Activated CD4-positive, alpha-beta T cell treated with anti-CD3 and anti-CD28 coated beads, Interleukin-2, amount 50 U/mL, for 48 hours (primary cell): ENCODE results near the gene TFDP3.

Experiments
- DNase-seq, 2 experiments: peaks; one replicate each; pipeline ENCODE4 v3.0.0-alpha.2; 2020

TFDP3 gene, protein sequence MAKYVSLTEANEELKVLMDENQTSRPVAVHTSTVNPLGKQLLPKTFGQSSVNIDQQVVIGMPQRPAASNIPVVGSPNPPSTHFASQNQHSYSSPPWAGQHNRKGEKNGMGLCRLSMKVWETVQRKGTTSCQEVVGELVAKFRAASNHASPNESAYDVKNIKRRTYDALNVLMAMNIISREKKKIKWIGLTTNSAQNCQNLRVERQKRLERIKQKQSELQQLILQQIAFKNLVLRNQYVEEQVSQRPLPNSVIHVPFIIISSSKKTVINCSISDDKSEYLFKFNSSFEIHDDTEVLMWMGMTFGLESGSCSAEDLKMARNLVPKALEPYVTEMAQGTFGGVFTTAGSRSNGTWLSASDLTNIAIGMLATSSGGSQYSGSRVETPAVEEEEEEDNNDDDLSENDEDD

GRCh38 chrX:133218329-133218728 lies at the start of gene TFDP3:
TSS of gene TFDP3 (minus strand) at chrX:133218354. CDS start at chrX:133218259, 95 bp downstream.
- no peak for DNase-seq

GRCh38 chrX:133267621-133268020 lies 49.5 kb upstream of the TFDP3 start:
- no peak for DNase-seq

- no peak for DNase-seq
Measured at GRCh38 chrX:133265331-133265730, 47.2 kb upstream of the TFDP3 start.

GRCh38 chrX:133258481-133258880 lies 40.3 kb upstream of the TFDP3 start:
- no peak for DNase-seq

- DNase-seq = no peak
Measured at GRCh38 chrX:133254666-133255065, 36.5 kb upstream of the TFDP3 start.

DNA sequence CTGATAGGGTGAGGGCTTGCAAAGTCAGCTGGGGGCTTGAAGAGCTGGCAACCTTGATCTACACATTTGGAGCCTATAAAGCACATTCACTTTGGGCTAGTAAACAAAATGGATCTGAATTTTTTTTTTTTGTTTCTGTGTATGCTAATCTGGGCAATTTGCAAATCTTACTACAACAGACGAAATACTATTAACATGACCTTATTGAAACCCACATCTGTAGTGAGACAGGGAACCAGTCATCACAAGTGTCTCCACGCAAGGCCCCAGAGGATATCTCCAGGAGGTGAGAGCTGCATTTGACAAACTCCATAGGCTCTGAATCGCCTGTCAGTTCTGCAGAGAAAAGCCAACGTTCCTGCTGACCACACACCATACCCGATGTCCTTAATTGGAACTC lies 33.0 kb upstream of the TFDP3 start:
- DNase-seq = no peak

DNA sequence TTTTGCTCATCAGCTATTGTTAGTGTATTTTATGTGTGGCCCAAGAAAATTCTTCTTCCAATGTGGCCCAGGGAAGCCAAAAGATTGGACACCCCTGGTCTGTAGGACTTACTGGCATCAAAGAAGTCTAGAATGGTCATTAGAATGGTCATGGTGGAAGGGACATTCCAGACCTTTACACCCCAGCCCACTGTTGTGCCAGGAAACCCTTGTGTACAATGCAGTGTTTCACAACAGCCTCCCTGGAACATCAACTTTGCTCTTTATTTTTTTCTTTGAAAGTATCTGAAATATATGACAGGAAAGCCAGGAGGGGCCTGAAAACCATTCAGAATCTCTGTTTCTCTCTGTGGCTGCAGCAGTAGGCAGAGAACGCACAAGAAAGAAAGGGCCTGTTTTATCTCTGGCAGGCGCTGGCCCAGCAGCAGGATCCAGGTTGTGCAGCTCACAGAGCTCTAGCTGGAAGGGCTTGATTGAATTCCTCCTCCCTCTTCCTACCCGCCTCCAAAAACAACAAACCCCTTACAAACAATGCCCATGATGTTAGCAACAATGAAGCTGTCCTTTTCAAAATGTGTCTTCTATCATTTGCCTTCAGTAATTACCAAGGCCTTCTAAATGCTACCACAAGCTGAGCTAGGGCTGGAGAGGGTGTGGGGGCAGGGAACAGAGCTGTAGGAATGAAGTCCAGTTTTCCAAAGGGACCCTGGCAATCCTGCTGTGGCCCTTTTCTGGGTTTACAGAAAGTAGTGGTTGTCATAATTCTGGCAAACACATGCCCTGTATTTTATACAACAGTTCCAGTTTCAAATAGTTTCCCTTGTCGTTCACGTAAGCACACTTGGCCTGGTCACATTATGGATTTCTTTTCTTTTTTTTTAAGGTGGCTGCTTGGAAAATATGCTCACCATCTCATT lies 32.3 kb upstream of the TFDP3 start:
- DNase-seq = no peak

DNA sequence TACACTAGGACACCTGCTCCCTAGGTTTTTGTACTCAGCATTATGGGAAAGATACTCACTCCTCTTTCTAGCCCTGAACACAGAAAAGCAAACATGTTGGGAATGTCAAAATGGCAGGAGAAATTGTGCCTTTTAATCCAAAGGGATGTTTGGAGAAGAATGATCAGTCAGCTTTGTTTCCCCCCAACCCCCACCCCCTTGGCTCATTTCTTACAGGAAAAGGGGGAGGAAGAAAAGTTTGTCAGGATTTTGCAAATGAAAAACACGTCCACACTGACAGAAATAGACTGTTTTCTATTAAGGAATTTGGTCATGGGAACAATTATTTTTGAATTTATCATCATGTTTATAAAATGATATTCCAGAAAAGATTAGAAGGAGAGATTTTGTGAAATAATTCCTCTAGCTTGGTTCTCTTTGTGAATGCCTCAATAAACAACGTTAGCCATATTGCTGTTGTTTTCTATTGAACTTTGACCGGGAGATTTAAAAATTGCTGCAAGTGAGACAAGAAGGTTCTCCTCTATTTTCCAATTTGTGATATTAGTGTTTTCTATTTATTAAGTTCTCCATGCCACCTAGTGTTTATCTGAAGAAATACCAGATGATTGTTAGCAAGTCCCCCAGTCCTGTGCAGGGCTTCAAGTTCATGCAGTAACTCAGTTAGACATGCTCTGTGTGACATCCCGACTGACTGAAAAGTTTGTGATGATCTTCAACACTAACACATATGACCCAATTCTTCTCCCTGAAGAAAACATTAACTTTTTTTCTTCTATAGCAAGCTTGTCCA lies 31.3 kb upstream of the TFDP3 start:
- DNase-seq = no peak

DNA sequence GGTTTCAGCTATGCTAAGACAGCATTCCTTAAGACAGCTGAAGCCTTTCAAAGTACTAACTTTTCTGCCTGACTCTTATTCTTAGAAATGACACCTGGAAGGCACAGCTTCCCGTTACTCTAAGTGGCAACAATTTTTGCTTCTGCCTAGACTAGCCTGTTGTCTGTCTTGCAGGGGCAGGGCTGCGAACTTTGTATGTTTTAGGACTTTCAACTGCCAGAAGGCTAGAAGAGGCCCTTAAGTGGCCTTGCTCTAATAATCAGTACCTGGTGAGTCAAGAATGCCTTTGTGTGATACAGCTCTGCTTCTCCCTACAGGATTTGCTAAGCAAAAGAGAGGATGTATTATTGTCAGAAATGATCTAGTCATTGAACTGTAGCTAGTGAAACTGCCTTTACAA lies 30.0 kb upstream of the TFDP3 start:
- no peak for DNase-seq

- no peak for DNase-seq
Measured at GRCh38 chrX:133246921-133247320, 28.8 kb upstream of the TFDP3 start.

GRCh38 chrX:133235830-133236229 lies 17.7 kb upstream of the TFDP3 start:
- no peak for DNase-seq

- DNase-seq = no peak
Measured at GRCh38 chrX:133232331-133232730, 14.2 kb upstream of the TFDP3 start.

DNA sequence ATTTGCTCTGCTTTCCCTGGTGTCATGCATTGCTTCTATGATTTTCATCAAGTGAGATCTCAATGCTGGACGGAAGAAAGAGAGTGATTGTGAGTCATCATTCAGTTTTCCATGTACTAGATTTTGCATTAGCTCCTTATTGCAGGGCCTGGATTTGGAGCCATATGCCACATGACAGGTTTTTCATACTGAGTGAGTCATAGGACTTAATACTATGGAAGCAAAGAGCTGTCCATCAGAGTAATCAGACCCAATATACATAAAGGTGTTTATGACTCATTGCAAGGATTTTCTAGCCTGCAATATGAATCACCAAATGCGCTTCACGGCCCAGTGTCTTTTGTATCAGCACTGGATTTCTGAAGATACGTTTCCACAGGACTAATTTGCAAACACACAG lies 11.2 kb upstream of the TFDP3 start:
- DNase-seq = no peak

DNA sequence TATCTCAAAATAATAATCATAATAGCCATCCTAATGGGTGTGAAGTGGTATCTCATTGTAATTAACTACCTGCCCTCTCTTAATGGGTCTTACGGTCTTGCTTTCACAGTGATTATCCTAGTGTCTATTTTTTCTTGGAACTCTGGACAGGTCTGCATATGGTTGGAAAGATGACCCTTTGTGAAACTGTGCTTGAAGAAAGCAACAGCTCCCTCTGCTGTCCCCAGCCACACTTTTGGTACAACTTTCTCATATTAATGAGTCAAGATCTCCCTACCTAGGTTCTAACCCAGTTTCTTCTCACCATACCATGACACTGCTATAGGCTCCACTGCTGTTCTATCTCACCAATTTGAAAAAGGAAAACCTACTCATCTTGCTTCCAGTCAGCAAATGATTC lies 2.4 kb downstream of the TFDP3 start:
- DNase-seq = no peak

GRCh38 chrX:133215017-133215416 lies 3.1 kb downstream of the TFDP3 start:
- DNase-seq = no peak

DNA sequence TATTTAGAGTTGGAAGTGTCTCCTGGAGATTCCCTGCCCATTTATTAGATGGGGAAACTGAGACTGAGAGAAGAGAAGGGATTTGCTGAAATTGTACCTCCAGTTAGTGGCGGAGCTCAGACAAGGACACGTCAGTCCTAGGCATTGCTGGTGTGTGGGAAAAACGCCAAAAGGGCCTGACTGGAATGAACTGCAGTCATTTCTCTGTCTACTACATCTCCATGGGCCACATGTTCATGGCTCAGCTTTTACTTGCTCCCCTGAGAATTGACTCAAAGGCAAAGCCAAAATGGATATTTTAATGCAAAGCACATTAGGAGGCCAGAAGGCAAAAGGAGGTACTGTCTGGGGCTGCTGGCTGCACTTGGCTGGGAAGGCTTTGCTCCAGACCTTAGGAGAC lies 3.9 kb downstream of the TFDP3 start:
- DNase-seq = no peak

GRCh38 chrX:133213117-133213516 lies 5.0 kb downstream of the TFDP3 start:
- DNase-seq = no peak

DNA sequence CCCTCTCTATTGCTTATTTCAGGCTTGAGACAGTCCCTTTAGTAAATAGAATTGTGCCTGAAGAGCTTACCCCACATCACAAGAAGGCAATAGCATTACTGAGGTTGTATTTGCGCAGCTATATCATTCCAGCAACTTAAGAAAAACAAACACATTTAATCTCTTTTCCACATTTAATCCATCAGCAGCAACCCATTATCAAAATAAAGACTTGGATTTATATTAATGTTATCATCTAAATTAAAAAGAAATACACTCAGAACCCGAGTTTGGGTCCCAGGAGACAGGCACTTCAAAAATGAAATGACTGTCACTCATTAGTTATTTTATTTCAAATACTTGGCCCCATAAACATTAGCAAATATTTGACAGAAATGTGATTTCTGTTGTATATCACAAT lies 10.4 kb downstream of the TFDP3 start:
- no peak for DNase-seq

GRCh38 chrX:133191739-133192039 lies 26.5 kb downstream of the TFDP3 start:
- no peak for DNase-seq

- no peak for DNase-seq
Measured at GRCh38 chrX:133190877-133191738, 27.0 kb downstream of the TFDP3 start.

DNA sequence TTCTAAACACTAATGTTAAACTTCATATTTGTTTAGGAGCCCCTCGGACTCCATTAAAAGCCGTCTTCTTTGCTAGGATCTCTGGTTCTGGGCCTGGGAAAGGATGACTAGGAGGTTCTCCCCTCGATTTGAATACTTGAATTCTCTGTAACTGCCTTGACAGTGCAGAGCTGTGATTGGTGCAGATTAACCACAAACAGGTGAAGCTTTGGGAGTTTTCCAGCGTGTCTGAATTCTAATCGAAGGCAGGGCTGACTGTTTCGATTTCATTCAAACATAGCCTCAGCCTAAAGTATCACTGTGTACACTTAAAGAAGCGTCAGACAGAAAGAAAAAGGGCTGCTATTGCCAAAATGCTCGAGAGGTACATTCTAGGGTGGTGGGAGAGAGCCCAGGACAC lies 29.0 kb downstream of the TFDP3 start:
- no peak for DNase-seq

- no peak for DNase-seq
Measured at GRCh38 chrX:133188631-133189030, 29.5 kb downstream of the TFDP3 start.
